ENCODE data around the gene SH3BP4.

- TF ChIP-seq CTCF (IDR thresholded peaks at IDR 0.05; ENCODE audit: control extremely low read depth in 1 of 3, insufficient read depth in 1 of 3, low read depth in 1 of 3, low read length in 3 of 3) (no peak), ASH2L (IDR thresholded peaks at IDR 0.05; ENCODE audit: low read length) (no peak), BRCA1 (IDR thresholded peaks at IDR 0.05; ENCODE audit: low read depth, low read length) (no peak), SRF (IDR thresholded peaks at IDR 0.05; ENCODE audit: low read depth, low read length) (no peak), EP300 (IDR thresholded peaks at IDR 0.05; ENCODE audit: borderline replicate concordance in 1 of 2, low read depth in 2 of 2, low read length in 2 of 2) (no peak), SP4 (IDR thresholded peaks at IDR 0.05; ENCODE audit: low read length) (no peak), POLR2A (IDR thresholded peaks at IDR 0.05; ENCODE audit: control extremely low read depth in 1 of 2, low read depth in 2 of 2, low read length in 2 of 2) (no peak), CREB1 (IDR thresholded peaks at IDR 0.05) (no peak), RAD21 (IDR thresholded peaks at IDR 0.05 in 1 of 2, conservative IDR thresholded peaks at IDR 0.05 in 1 of 2; ENCODE audit: low read depth in 2 of 2, low read length in 2 of 2) (no peak), EZH2 (IDR thresholded peaks at IDR 0.05; ENCODE audit: low read depth, low read length, severe bottlenecking) (no peak), JUN (IDR thresholded peaks at IDR 0.05; ENCODE audit: low read depth, low read length) (no peak), POLR2AphosphoS5 (IDR thresholded peaks at IDR 0.05; ENCODE audit: low read depth, low read length) (no peak)
- TF ChIP-seq, protein P1, sequence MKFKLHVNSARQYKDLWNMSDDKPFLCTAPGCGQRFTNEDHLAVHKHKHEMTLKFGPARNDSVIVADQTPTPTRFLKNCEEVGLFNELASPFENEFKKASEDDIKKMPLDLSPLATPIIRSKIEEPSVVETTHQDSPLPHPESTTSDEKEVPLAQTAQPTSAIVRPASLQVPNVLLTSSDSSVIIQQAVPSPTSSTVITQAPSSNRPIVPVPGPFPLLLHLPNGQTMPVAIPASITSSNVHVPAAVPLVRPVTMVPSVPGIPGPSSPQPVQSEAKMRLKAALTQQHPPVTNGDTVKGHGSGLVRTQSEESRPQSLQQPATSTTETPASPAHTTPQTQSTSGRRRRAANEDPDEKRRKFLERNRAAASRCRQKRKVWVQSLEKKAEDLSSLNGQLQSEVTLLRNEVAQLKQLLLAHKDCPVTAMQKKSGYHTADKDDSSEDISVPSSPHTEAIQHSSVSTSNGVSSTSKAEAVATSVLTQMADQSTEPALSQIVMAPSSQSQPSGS (IDR thresholded peaks at IDR 0.05; ENCODE audit: low read length) = no peak
These were observed 27.7 kb downstream of the SH3BP4 start for GRCh38 chr2:234979204-234980167.
